ENCODE results near the gene KRT76. TPM values are rescaled to one million over a fixed set of nuclear protein-coding genes. Genes with fewer than 3 reads are reported as not detected.

KRT76 gene
- total RNA-seq, 1 experiment from 2014 or later, result not detected

- no peaks in the 10 kb centered on the region for H4K20me1 ChIP-seq (ENCODE audit: insufficient read depth)
- TF ChIP-seq FOSL1 (IDR thresholded peaks at IDR 0.05; ENCODE audit: low read depth) (no peak), EGR1 (IDR thresholded peaks at IDR 0.05; ENCODE audit: low read depth) (no peak), CBX3 (IDR thresholded peaks at IDR 0.05; ENCODE audit: low read depth) (no peak), CTCF (IDR thresholded peaks at IDR 0.05 in 2 of 3, conservative IDR thresholded peaks at IDR 0.05 in 1 of 3; ENCODE audit: borderline replicate concordance in 1 of 3, insufficient read depth in 1 of 3, low read depth in 2 of 3, low read length in 2 of 3) (no peak), MAX (IDR thresholded peaks at IDR 0.05) (no peak), POLR2A (IDR thresholded peaks at IDR 0.05; ENCODE audit: borderline replicate concordance, extremely low read depth, insufficient read depth, insufficient read length) (no peak), TCF7L2 (IDR thresholded peaks at IDR 0.05; ENCODE audit: borderline replicate concordance, extremely low read depth, insufficient read depth, insufficient read length) (no peak)
- TF ChIP-seq, protein P1, sequence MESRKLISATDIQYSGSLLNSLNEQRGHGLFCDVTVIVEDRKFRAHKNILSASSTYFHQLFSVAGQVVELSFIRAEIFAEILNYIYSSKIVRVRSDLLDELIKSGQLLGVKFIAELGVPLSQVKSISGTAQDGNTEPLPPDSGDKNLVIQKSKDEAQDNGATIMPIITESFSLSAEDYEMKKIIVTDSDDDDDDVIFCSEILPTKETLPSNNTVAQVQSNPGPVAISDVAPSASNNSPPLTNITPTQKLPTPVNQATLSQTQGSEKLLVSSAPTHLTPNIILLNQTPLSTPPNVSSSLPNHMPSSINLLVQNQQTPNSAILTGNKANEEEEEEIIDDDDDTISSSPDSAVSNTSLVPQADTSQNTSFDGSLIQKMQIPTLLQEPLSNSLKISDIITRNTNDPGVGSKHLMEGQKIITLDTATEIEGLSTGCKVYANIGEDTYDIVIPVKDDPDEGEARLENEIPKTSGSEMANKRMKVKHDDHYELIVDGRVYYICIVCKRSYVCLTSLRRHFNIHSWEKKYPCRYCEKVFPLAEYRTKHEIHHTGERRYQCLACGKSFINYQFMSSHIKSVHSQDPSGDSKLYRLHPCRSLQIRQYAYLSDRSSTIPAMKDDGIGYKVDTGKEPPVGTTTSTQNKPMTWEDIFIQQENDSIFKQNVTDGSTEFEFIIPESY (IDR thresholded peaks at IDR 0.05; ENCODE audit: extremely low read depth, insufficient replicate concordance, low read length), result no peak
- BruUV-seq (replicated peaks), result no TSS peak
- ChIA-PET POLR2A (no interaction called here), RAD21 (ENCODE audit: low non-redundant PET in 1 of 2, low total read pairs in 2 of 2, uncharacterized antibody in 2 of 2, unreplicated experiment in 2 of 2) (no interaction called here), CTCF (no interaction called here)
- intact Hi-C loops (cut with micrococcal nuclease), result no loop called here
- no peak overlapping the region for H3K9ac ChIP-seq (ENCODE audit: low read length)
- H3K27me3 ChIP-seq (ENCODE audit: insufficient read depth, low read length), result peaks cover 58% of the 10 kb centered on the region
- no peak overlapping the region for H3K4me2 ChIP-seq (ENCODE audit: low read length)
- H3K9me3 ChIP-seq (ENCODE audit: control insufficient read depth in 1 of 2, insufficient read depth in 1 of 2, low read depth in 1 of 2, low read length in 2 of 2), result no peaks in the 10 kb centered on the region
- H3K79me2 ChIP-seq (ENCODE audit: insufficient read depth, low read length), result no peaks in the 10 kb centered on the region
- DNase-seq (ENCODE audit: low read depth, low spot score) (no peak), ATAC-seq (no peak)
- H2AFZ ChIP-seq (ENCODE audit: low read depth, low read length, poor library complexity, severe bottlenecking), result no peak overlapping the region
- H3K4me3 ChIP-seq (replicated peaks in 1 of 2; ENCODE audit: low read depth in 1 of 2, low read length in 2 of 2), result no peak overlapping the region
- no peaks in the 10 kb centered on the region for H3K9me2 ChIP-seq (ENCODE audit: insufficient read depth)
- no peak overlapping the region for H3K27ac ChIP-seq (ENCODE audit: low read depth, low read length)
- H3K4me1 ChIP-seq (ENCODE audit: control insufficient read depth in 1 of 2, insufficient read depth in 2 of 2, low read length in 2 of 2), result no peaks in the 10 kb centered on the region
- no peaks in the 10 kb centered on the region for H3K36me3 ChIP-seq (ENCODE audit: control insufficient read depth in 1 of 2, insufficient read depth in 2 of 2, low read length in 2 of 2)
Measured at GRCh38 chr12:52729147-52729546, 48.0 kb downstream of the KRT76 start.
